H1 (cell line): ENCODE data around the gene BTNL3. TPM values are rescaled to one million over a fixed set of nuclear protein-coding genes. Genes with fewer than 3 reads are reported as not detected.

Experiments used
- CTBP2 ChIP-seq: IDR thresholded peaks from 2 replicates; pipeline ENCODE4 v1.7.0; 2011; ENCODE audit warnings: borderline replicate concordance, mild to moderate bottlenecking, moderate library complexity, mixed read lengths, low read length; ENCODE audit not compliant: insufficient read depth, insufficient read length
- SIRT6 ChIP-seq: IDR thresholded peaks from one replicate; pipeline ENCODE4 v1.7.1; 2012; ENCODE audit warnings: low read length, inconsistent platforms
- polyA plus RNA-seq, 7 experiments: library from polyadenylated mRNA; depleted of rRNA in 3 of 7; stranded (reverse) in 5 of 7; unstranded in 2 of 7; fragments of >200 nt in 5 of 7; fragments of 200-250 nt in 2 of 7; gene quantifications; 1 replicate in 5 of 7; 2 replicates in 1 of 7; 4 replicates in 1 of 7; pipeline versions ENCODE4 v1.2.1 to v1.2.3, GENCODE V29; 2011 to 2013; ENCODE audit warnings: missing spikeins in 2 of 7, mixed read lengths in 2 of 7
- total RNA-seq: library from RNA; stranded (reverse); fragmentation: NEBNext Ultra II Directional; extraction: Animal tissue kit (Norgen Biotek cat#: 25700); gene quantifications from 2 replicates; pipeline ENCODE4 v1.2.1, GENCODE V29; 2021

BTNL3 gene
- total and polyA plus RNA-seq, 2 of the 8 experiments (the other 6 are each of a cell fraction or from before 2014, with no cell fraction given): not detected

- no peak for TF ChIP-seq CTBP2
- no peak for TF ChIP-seq SIRT6
Measured at GRCh38 chr5:181024245-181025064, 35.8 kb downstream of the BTNL3 start (continued).
